SK-N-DZ (cell line): ENCODE data around the gene SPPL3.
"Not testable (repeated sequence)": the region's sequence is repeated elsewhere in the genome, so short reads cannot be mapped to it uniquely, and the experiment has no call there.

Source experiments
- DNase-seq: peaks from one replicate; pipeline ENCODE4 v3.0.0-alpha.2; 2015; ENCODE audit warnings: low spot score

Gene SPPL3

DNA sequence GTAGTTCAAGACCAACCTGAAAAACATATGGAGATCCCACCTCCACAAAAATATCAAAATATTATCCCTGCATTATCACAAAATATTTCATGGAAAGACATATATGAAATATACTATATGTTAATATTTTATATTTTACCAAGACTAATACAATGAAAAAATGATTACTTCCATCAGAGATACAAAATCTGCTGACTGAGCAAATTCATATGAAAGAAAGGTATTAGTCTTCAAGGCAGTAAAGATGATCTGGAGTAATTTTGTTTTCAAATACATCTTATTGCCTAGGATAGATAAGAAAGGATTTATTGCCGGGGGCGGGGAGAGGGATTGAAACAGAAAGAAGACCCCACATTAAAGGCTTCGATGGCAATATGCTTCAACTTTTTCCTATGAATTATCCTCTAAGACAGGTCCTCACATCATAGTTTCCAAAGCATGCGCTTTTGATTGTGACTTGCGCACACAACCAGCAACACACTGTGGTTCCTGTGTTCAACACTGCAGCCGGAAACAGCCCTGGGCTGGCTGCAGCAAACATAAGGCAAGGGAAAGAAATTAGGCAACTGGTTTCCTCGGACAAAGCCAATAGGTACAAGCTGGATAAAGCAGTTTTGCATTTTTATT, 83.2 kb downstream of the SPPL3 start:
- DNase-seq, result no peak

DNA sequence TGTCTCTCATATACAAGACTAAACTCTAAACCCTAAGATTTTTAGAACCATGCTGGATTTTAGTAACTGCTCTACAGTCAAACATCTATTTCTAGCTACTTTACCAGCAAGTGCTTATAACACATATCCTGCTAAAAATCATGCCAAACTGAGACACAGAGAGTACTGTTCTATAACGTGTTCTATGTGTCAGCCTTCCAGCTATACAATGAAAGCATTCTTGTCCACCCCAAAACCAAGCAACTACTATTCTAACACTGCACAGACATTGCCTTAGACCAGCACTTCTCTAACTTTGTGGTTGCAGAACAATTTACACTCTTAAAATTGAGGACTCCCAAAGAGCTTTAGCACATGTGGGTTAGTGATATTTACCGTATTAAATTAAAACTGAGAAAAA, 85.7 kb downstream of the SPPL3 start:
- no peak for DNase-seq

DNA sequence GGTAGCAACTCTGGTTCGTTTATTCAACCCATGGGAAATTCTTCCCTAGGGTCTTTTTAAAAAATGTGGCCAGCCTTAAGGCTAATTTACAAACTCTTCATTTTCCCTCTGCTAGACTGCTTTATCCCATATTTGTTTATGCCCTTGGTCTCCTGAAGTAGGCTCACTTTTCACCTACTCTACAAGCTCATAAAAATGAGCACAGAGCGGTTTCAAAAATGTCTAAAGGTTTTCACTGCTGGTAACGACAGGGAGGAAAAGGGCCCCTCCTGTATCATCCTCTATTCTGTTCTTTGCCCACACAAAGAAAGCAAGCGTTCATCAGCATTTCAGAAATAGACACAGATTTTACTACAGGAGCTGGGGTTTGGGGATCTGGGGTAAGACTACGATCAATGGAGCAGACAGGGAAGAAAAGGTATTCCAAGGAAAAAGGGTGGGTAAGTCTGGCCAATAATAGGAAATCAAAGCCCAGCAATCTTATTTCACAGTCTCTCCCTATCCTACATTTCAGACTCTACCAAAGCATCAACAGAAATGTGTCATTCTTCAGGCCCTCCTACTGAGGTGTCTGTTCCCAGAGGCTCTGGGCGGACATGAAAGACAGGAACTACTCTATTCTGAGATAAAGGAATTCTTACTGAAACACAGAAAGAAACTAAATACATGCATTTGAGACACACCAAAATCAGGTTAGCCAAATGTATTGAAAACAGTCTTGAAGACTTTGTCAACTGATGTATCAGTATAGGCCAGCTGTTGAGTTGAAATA, 86.4 kb downstream of the SPPL3 start:
- no peak for DNase-seq

DNA sequence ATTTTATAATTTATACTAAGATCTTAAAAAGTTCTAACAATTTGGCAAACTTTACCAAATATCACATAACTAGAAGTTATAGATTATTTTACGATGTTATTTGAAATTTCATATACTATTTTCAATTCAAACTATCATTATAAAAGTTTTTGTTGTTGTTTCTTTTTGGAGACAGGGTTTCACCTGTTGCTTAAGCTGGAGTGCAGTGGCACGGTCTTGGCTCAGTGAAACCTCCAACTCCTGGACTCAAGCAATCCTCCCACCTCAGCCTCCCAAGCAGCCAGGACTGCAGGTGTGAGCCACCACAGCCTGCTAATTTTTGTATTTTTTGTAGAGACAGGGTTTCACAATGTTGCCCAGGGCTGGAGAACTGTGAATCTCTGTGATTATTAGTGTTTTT, 87.8 kb downstream of the SPPL3 start:
- no peak for DNase-seq

DNA sequence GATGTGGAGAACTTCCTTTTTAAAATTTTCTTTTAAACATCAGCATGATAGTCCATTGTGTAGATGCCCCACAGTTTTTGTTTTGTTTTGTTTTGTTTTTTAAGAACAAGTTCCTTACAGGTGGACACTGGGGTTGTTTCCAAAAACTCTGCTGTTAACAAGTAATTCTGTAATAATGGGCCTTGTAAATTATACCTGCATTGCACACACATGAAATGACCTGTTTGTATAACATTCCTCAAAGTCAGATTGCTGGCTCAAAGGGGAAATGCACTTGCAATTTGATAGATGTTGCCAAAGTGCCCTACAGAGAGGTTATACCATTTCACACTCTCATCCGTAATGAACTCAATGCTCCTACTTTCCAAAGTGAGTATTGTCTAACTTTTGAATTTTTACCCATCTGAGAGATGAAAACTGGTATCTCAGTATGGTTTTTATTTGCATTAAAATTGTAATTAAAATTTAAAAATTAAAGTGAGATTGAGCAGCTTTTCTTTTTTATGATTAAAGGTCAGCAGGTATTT, 89.2 kb downstream of the SPPL3 start:
- no peak for DNase-seq

DNA sequence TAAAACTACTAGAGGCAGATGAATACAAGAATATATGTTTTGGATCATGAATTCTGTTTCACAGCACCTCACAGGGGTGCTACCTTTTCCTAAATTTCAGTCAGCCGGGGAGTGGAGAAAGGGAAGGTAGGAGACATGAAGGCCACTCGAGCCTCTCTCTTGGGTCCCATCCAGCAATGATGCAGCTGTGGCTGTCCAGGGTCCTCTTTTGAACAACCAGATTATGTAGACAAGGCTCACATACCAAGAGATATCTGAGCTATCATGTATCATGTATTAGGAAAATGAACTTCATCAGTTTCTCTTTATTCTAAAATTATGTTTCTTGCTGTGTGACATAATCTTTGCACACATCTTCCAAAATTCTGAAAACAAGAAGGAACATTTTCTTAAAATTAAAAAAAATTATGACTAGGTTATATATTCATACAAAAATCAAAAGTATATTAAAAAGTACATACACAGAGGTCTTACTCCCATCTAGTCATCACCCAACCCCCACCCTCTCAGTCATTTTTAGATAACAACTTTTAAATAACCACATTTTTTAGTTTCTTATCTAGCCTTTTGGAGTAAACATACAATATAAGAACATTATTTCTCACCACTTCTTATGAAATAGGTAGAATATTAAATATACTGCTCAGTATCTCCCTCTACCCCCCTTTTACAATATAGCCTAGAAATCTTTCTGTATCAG, 89.8 kb downstream of the SPPL3 start:
- DNase-seq, result no peak

DNA sequence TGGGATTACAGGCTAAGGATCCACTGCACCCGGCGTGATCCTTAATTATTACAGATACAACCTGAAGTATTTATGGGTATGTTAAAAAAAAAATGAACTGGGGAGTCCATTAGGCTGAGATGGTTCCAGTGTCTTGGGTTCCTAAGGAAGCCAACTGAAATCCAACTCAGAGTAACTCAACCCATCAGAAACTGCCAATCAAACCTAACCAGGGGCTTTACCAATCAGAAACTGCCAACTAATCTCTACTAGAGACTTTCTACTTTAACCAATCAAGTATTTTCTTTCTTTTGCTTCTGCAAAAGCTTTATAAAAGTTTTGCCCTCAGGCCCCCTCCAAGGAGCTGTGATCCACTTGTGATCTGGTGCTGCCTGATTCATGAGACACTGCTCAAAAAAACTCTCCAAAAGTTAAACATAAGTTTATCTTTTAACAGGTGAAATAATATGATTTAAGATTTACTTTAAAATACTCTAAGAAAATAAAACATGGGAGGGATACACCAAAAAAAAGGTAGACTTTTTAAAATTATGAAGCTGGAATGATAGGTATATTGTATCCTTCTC, 90.5 kb downstream of the SPPL3 start:
- no peak for DNase-seq

DNA sequence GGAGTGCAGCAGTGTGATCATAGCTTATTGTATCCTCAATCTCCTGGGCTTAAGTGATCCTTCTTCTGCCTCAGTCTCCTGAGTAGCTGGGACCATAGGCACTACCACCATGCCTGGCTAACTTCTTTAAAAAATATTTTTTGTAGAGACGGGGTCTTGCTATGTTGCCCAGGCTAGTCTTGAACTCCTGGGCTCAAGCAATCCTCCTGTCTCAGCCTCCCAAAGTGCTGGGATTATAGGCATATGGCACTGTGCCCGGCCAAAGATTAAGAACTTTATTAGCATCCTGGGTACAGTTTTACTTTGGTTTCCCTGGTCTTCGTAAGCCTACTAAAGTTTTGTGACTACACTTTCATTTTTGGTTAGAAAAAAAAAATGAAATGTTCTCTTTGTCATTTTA, 94.1 kb downstream of the SPPL3 start:
- DNase-seq, result no peak

DNA sequence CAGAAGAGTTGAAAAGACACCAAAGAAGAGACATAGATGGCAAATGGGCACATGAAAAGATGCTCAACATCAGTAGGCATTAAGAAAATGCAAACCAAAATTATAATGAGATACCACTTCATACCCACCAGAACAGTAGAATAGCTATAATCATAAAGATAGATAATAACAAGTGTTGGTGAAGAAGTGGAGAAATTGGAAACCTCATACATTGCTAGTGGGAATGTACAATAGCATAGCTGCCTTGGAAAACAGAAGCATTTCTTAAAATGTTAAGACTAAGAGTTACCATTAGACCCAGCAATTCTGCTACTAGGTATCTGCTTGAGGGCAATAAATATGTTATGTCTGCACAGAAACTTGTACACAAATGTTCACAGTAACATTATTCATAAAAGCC, 99.7 kb downstream of the SPPL3 start:
- no peak for DNase-seq

DNA sequence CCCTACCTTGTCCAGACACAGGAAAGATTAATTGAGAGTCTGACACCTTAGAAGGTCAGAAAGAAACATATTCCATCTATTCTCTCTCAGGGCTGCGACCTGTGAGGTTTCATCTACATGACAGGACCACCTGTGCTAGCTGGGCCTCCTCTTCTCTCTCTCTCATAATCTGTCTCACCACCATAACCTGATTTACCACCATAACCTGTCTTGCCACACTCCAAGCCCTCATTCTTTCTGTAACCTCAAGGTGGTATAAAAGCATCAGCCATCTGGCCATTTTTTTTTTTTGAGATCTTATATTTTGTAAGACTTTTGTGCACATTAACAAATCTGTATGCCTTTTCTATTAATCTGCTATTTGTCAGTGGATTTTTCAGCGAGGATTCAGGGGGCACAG, 103.0 kb downstream of the SPPL3 start:
- no peak for DNase-seq

DNA sequence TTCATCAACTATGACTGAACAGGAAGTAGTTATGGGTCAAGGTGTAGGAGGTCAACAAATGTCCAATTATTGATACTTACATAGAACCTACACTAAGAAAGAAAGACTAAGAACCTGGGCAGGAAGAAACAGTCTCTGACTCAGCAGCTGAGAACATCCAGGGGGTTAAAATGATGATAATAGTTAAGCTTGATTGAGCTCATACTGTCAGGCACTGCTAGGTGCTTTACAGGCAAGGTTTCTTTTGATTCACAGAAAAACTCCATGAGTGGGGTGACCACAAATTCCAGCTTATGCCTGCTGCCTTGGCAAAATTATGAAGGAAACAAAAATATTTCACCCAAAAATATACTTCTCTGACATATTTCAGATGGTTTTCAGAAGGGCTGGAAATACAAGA, 103.5 kb downstream of the SPPL3 start:
- no peak for DNase-seq

DNA sequence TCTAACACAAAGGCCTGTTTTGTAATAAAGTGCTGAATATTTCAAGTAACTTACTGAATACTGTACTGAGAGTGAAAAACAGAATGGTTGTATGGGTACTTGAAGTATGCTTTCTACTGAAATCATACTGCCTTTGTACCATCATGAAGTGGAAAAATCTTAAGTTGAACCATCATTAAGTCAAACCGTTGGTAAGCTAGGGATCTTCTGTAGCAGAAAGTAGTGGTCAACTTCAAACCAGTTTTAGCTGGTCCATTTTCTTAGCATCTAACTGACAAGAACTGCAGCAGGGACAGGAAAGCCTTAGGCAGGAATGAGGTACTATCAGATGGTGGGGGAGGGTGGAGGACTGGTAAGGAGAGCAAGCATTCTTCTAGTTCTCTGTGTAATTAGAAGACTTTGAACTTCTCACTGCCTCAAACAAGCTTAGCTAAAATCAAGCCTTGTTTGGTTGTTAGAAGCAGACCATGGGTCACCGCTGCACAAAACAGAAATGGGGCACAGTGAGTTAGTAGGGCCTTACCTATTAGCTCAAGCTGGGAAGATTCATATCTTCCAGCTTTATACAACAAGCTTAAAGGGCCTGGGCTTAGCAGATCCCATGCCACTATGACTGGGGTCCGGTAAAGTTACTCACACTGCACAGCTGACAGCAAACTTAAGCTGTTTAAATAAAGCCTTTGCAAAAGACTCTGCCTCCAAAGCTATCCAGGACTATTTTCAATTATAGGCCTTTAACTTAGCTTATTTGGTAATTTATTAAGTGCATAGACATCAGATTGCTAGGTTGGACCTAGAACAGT, 104.7 kb downstream of the SPPL3 start:
- no peak for DNase-seq

DNA sequence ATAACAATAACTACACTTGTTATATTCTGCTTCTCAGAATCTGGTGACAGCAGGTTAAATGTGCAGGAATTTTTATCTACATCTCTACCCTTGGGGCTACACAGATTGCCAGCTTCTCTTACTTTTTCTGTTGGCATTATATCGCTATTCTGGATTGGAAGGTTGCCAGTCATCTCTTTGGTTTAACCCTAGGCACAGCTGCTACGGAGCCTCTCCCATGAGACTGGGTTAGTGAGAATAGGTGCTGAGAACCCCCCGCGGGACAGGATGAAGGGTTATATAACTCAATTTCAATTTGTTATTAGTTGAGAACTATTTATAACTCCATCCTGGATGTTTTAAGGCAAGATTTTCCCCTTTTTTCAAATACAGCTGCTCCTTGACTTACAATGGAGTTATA, 105.5 kb downstream of the SPPL3 start:
- DNase-seq, result no peak

DNA sequence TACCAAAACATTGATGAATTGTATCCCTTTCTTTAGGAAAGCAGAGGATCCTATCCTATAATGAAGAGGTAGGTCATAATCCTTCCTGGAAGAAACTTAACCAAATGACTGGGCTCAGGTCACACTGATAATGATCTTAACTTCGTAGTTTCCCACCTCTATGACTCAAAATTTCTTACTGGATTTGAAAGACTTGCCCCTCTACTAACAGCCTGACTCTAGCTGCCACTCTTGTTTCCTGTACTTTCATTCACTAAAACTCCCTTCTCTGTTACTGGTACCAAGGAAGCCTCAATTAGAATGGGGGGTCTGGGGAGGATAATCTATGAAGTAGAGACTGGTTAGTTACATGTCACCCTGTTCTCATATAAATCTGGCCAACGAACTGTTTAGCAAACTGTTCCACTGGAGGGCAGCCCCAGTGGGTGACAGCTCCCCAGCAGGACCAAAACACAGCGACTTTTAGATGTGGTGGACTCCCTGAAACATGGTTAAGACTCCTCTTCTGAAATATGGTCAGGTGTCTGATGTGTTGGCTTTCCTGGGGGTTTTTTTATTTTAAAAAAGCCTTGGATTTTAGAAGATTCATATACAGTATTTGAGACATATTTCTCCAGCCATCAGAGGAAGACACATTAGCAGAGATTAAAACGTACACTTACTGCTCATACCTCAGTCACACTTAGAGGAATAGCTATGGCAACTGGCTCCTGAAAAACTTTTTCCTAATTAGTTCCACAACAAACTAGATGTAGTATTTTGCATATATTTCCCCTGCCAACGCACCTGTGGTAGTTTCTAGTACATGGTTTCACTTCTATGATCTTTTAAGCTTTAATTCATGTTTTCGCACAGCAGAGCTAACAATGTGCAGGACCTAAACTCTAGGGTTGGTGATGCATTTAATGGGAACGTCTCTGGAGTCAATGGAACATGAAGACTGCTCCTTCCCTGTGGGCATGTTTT, 106.2 kb downstream of the SPPL3 start:
- DNase-seq, result no peak

DNA sequence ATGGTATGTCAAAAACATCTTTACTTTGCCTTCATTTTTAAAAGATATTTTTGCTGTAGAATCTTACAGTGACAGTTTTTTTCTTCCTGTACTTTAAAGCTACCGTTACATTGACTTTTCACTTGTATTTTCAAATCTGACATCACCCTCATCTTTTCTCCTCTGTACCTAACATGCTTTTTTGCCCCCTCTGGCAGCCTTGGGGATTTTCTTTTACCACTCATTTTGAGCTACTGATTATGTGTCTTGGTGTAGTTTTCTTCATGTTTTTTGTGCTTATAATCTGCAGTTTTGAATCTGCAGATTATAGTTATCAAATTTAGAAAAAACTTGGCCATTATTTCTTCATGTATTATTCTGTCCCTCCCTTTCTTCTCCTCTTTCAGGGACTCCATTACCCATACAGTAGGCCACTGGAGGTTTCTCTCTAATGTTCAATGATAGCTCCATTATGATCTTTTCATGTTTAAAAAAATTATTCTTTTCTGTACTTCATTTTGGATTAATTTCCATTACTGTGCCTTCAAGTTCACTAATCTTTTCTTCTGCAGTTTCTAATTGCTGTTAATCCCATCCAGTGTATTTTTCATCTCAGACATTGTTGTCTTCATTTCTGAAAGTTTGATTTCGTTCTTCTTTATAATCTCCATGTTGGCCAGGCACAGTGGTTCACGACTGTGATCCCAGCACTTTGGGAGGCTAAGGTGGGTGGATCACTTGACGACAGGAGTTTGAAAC, 108.5 kb downstream of the SPPL3 start:
- DNase-seq, result no peak

DNA sequence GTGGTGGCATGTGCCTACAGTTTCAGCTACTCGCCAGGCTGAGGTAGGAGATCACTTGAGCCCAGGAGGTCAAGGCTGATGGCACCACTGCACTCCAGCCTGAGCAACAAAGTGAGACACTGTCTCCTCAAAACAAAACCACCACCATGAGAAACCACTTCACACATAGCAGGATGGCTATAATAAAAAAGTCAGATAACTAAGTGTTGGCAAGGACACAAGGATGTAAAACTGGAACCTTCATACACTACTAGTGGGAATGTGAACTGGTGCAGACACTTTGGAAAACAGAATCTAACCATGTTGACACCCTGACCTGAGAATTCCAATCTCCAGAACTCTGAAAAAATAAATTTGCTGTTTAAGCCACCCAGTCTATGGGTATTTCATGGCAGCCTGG, 110.8 kb downstream of the SPPL3 start:
- no peak for DNase-seq

DNA sequence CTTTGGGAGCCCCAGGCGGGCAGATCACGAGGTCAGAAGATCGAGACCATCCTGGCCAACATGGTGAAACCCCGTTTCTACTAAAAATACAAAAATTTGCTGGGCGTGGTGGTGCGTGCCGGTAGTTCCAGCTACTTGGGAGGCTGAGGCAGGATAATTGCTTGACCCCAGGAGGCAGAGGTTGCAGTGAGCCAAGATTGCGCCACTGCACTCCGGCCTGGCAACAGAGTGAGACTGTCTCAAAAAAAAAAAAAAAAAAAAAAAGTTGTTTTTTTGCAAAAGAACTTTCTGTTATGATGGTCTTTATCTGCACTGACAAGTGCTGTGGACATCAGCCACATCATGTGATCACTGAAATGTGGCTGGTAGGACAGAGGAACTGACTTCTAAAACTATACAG, 111.7 kb downstream of the SPPL3 start:
- DNase-seq, result not testable (repeated sequence)

DNA sequence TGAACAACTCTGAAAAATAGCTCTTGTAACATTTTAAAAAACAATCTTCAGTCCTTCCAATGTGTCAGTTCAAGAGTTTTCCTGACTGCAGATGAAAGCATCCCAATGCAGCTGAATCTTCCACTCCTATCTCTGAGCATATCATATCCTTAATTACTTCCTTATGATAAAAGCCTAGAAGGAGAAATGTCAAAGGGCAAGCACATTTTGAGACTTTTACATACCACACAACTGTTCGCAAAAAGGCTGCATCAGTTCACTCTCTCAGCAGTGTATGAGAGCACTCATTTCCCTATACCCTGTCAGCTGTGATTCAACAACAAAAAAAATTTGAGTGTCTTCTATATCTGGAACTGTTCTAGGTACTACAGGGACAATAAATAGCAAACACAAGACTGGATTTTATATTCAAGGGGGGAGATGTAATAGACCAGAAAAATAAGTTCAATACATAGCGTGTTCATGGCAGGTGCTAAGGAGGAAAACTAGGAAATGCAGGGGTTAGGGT, 112.4 kb downstream of the SPPL3 start:
- DNase-seq, result no peak

DNA sequence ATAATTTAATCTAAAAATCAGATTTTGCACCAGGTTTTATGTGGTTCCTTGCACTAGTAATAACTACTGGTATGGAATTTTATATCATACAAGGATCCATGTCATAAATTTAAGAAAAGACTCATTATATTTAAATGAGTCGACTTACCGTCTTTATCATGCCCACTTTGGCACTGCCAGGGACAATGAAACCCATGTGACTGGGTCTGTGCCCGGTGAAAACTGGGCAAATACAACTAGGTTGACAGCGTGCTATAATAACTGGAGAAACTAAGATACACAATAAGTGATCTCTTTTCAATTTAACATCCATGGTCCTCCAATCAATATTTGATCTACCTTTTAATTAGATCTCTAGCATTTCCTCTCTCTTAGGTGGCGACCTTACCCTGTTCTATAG, 114.0 kb downstream of the SPPL3 start:
- no peak for DNase-seq
